GM19240 (cell line): ENCODE measurements around the gene LATS2.
"Not testable (repeated sequence)": the region's sequence is repeated elsewhere in the genome, so short reads cannot be mapped to it uniquely, and the experiment has no call there.

Source experiments
- DNase-seq: peaks from one replicate; pipeline ENCODE4 v3.0.0; 2011; ENCODE audit warnings: low spot score; ENCODE audit not compliant: insufficient read length

LATS2 gene

GRCh38 chr13:20968745-20969144, 92.6 kb downstream of the LATS2 start:
- DNase-seq, result no peak

- DNase-seq, result no peak
These were observed 94.0 kb downstream of the LATS2 start for GRCh38 chr13:20967340-20967739.

GRCh38 chr13:20964904-20965303, 96.5 kb downstream of the LATS2 start:
- no peak for DNase-seq

GRCh38 chr13:20961663-20962062, 99.7 kb downstream of the LATS2 start:
- DNase-seq, result not testable (repeated sequence)

- DNase-seq, result no peak
These were observed 100.6 kb downstream of the LATS2 start for GRCh38 chr13:20960663-20961309.

GRCh38 chr13:20957049-20957620, 104.3 kb downstream of the LATS2 start:
- not testable (repeated sequence) for DNase-seq

GRCh38 chr13:20955496-20955895, 105.9 kb downstream of the LATS2 start:
- no peak for DNase-seq

- no peak for DNase-seq
These were observed 108.0 kb downstream of the LATS2 start for GRCh38 chr13:20953245-20953931.

- DNase-seq, result no peak
These were observed 108.5 kb downstream of the LATS2 start for GRCh38 chr13:20952838-20953237.

- not testable (repeated sequence) for DNase-seq
These were observed 113.4 kb downstream of the LATS2 start for GRCh38 chr13:20948001-20948400.

GRCh38 chr13:20945952-20946383, 115.4 kb downstream of the LATS2 start:
- no peak for DNase-seq

- no peak for DNase-seq
These were observed 118.3 kb downstream of the LATS2 start for GRCh38 chr13:20942938-20943559.

GRCh38 chr13:20940511-20940910, 120.9 kb downstream of the LATS2 start:
- DNase-seq, result not testable (repeated sequence)

GRCh38 chr13:20940083-20940482, 121.3 kb downstream of the LATS2 start:
- no peak for DNase-seq

- DNase-seq, result no peak
These were observed 121.7 kb downstream of the LATS2 start for GRCh38 chr13:20939662-20940061.

GRCh38 chr13:20938302-20938701, 123.1 kb downstream of the LATS2 start:
- no peak for DNase-seq

GRCh38 chr13:20927596-20928257, 133.7 kb downstream of the LATS2 start:
- no peak for DNase-seq

GRCh38 chr13:20925395-20925790, 136.0 kb downstream of the LATS2 start:
- DNase-seq, result not testable (repeated sequence)

- no peak for DNase-seq
These were observed 136.5 kb downstream of the LATS2 start for GRCh38 chr13:20924758-20925394.

- DNase-seq, result no peak
These were observed 138.1 kb downstream of the LATS2 start for GRCh38 chr13:20923272-20923671.
